Mesothelial cell of epicardium (in vitro differentiated cells): ENCODE results near the gene VSIG10. TPM values are rescaled to one million over a fixed set of nuclear protein-coding genes. Genes with fewer than 3 reads are reported as not detected.

ENCODE experiments used
- DNase-seq, 2 experiments: peaks; one replicate each; pipeline ENCODE4 v3.0.0; 2021; ENCODE audit warnings: low spot score in 2 of 2; ENCODE audit not compliant: unreplicated experiment in 2 of 2
- H3K27ac Mint-ChIP-seq: 2 replicates; pipeline ENCODE4 v1.8.0; 2021; ENCODE audit warnings: mixed read lengths
- H3K27me3 Mint-ChIP-seq: 2 replicates; pipeline ENCODE4 v1.8.0; 2021; ENCODE audit warnings: low read depth, mixed read lengths
- H3K36me3 Mint-ChIP-seq: 2 replicates; pipeline ENCODE4 v1.8.0; 2021; ENCODE audit warnings: mixed read lengths
- H3K4me1 Mint-ChIP-seq: 2 replicates; pipeline ENCODE4 v1.8.0; 2021; ENCODE audit warnings: mixed read lengths
- H3K4me3 Mint-ChIP-seq: 2 replicates; pipeline ENCODE4 v1.8.0; 2021; ENCODE audit warnings: mild to moderate bottlenecking, moderate library complexity, mixed read lengths
- H3K9me3 Mint-ChIP-seq: 2 replicates; pipeline ENCODE4 v1.8.0; 2021; ENCODE audit warnings: mixed read lengths
- CTCF ChIP-seq: fragments of 200-600 bp; sonication (generic); IDR thresholded peaks from one replicate; pipeline ENCODE4 v1.5.0; 2021; ENCODE audit warnings: antibody characterized with exemption; ENCODE audit not compliant: unreplicated experiment
- total RNA-seq: library from RNA; stranded (reverse); gene quantifications from 3 replicates; pipeline ENCODE4 v1.2.1, GENCODE V29; 2021

VSIG10 gene
- total RNA-seq, 1 donor from 2014 or later = 22.0 TPM

- peak overlapping the region; percentile 90 for H3K27ac Mint-ChIP-seq
- DNase-seq = no peak
- no peaks in the 10 kb centered on the region for H3K27me3 Mint-ChIP-seq
- peaks cover 21% of the 10 kb centered on the region for H3K4me1 Mint-ChIP-seq
- no peak overlapping the region for H3K4me3 Mint-ChIP-seq
- TF ChIP-seq CTCF = no peak
- peaks cover 34% of the 10 kb centered on the region for H3K36me3 Mint-ChIP-seq
- no peaks in the 10 kb centered on the region for H3K9me3 Mint-ChIP-seq
These were observed 69.9 kb downstream of the VSIG10 start for GRCh38 chr12:118033902-118034301.

- no peaks in the 10 kb centered on the region for H3K9me3 Mint-ChIP-seq
- TF ChIP-seq CTCF = no peak
- H3K4me3 Mint-ChIP-seq = no peak overlapping the region
- no peaks in the 10 kb centered on the region for H3K27me3 Mint-ChIP-seq
- H3K36me3 Mint-ChIP-seq = peaks cover 34% of the 10 kb centered on the region
- peak overlapping the region; percentile 90 for H3K27ac Mint-ChIP-seq
- H3K4me1 Mint-ChIP-seq = peaks cover 21% of the 10 kb centered on the region
- no peak for DNase-seq
These were observed 70.5 kb downstream of the VSIG10 start for GRCh38 chr12:118033323-118033722.

- Mint-ChIP-seq H3K27ac (no peak overlapping the region), H3K4me3 (no peak overlapping the region), H3K27me3 (no peaks in the 10 kb centered on the region), H3K9me3 (no peaks in the 10 kb centered on the region), H3K36me3 (peaks cover 30% of the 10 kb centered on the region), H3K4me1 (peaks cover 21% of the 10 kb centered on the region)
- no peak for DNase-seq
- no peak for TF ChIP-seq CTCF
These were observed 71.6 kb downstream of the VSIG10 start for GRCh38 chr12:118032188-118032587.

- peaks cover 11% of the 10 kb centered on the region for H3K4me1 Mint-ChIP-seq
- DNase-seq = no peak
- no peaks in the 10 kb centered on the region for H3K27me3 Mint-ChIP-seq
- no peak overlapping the region for H3K4me3 Mint-ChIP-seq
- peaks cover 30% of the 10 kb centered on the region for H3K36me3 Mint-ChIP-seq
- H3K9me3 Mint-ChIP-seq = no peaks in the 10 kb centered on the region
- H3K27ac Mint-ChIP-seq = no peak overlapping the region
- TF ChIP-seq CTCF = no peak
These were observed 74.6 kb downstream of the VSIG10 start for GRCh38 chr12:118029166-118029565.

- Mint-ChIP-seq H3K9me3 (no peaks in the 10 kb centered on the region), H3K36me3 (peaks cover 37% of the 10 kb centered on the region), H3K4me1 (no peaks in the 10 kb centered on the region), H3K27ac (no peak overlapping the region), H3K4me3 (no peak overlapping the region), H3K27me3 (no peaks in the 10 kb centered on the region)
- TF ChIP-seq CTCF = no peak
- no peak for DNase-seq
These were observed 78.6 kb downstream of the VSIG10 start for GRCh38 chr12:118025168-118025567.

- peaks cover 34% of the 10 kb centered on the region for H3K36me3 Mint-ChIP-seq
- no peaks in the 10 kb centered on the region for H3K4me1 Mint-ChIP-seq
- no peak for TF ChIP-seq CTCF
- no peak overlapping the region for H3K4me3 Mint-ChIP-seq
- H3K27ac Mint-ChIP-seq = no peak overlapping the region
- no peaks in the 10 kb centered on the region for H3K9me3 Mint-ChIP-seq
- H3K27me3 Mint-ChIP-seq = no peaks in the 10 kb centered on the region
- DNase-seq = no peak
These were observed 80.4 kb downstream of the VSIG10 start for GRCh38 chr12:118023301-118023860.
